KOPT-K1 (cell line): ENCODE results near the gene PSME2.
A peak's percentile ranks its signal among the peaks of the same experiment; 100 is the strongest.

Source experiments
- H3K27ac ChIP-seq: fragments of 200-600 bp; sonication (generic); 2 replicates; pipeline ENCODE4 v1.5.1; 2016; ENCODE audit warnings: antibody characterized with exemption, mild to moderate bottlenecking, low read depth, low read length; ENCODE audit not compliant: poor library complexity, severe bottlenecking
- H3K36me3 ChIP-seq: fragments of 200-600 bp; sonication (generic); 2 replicates; pipeline ENCODE4 v1.5.1; 2017; ENCODE audit warnings: antibody characterized with exemption, mild to moderate bottlenecking, low read length, moderate library complexity; ENCODE audit not compliant: insufficient read depth
- H3K9me3 ChIP-seq: fragments of 200-600 bp; sonication (generic); 2 replicates; pipeline ENCODE4 v1.5.1; 2017; ENCODE audit warnings: antibody characterized with exemption, low read length, mild to moderate bottlenecking; ENCODE audit not compliant: insufficient read depth, poor library complexity, severe bottlenecking

PSME2 gene

GRCh38 chr14:24171422-24172260 is 25.2 kb upstream of the PSME2 start, which contains the start of gene REC8:
TSS of gene REC8 (plus strand) at chr14:24172080. CDS start at chr14:24172553, 473 bp downstream.
- peaks cover 11% of the 10 kb centered on the region; the same call in 1 of the 2 replicates for H3K36me3 ChIP-seq
- H3K9me3 ChIP-seq: no peaks in the 10 kb centered on the region
- H3K27ac ChIP-seq: no peak within 1 kb of the TSS

GRCh38 chr14:24167469-24168114 is 21.2 kb upstream of the PSME2 start:
- Histone ChIP-seq H3K36me3 (peaks cover 46% of the 10 kb centered on the region), H3K9me3 (no peaks in the 10 kb centered on the region), H3K27ac (no peak overlapping the region)

- no peaks in the 10 kb centered on the region for H3K9me3 ChIP-seq
- H3K27ac ChIP-seq: no peak overlapping the region
- H3K36me3 ChIP-seq: peaks cover 46% of the 10 kb centered on the region
These were observed 19.4 kb upstream of the PSME2 start for GRCh38 chr14:24165785-24166184.

- Histone ChIP-seq H3K36me3 (peaks cover 58% of the 10 kb centered on the region), H3K9me3 (no peaks in the 10 kb centered on the region), H3K27ac (no peak overlapping the region)
These were observed 18.1 kb upstream of the PSME2 start for GRCh38 chr14:24164518-24164991.

- H3K9me3 ChIP-seq: no peaks in the 10 kb centered on the region
- peak overlapping the region; percentile 77 for H3K27ac ChIP-seq
- H3K36me3 ChIP-seq: peaks cover 71% of the 10 kb centered on the region
These were observed 15.7 kb upstream of the PSME2 start for GRCh38 chr14:24162093-24162492.

GRCh38 chr14:24160850-24161804 is 14.7 kb upstream of the PSME2 start, which contains the start of gene IRF9:
TSS of gene IRF9 (plus strand) at chr14:24161265. CDS start at chr14:24162145, 880 bp downstream.
- no peaks in the 10 kb centered on the region for H3K9me3 ChIP-seq
- H3K36me3 ChIP-seq: peaks cover 75% of the 10 kb centered on the region
- peak within 1 kb of the TSS; percentile 77 for H3K27ac ChIP-seq

GRCh38 chr14:24160499-24160849 is 14.1 kb upstream of the PSME2 start:
- Histone ChIP-seq H3K27ac (peak overlapping the region; percentile 77), H3K36me3 (peaks cover 75% of the 10 kb centered on the region), H3K9me3 (no peaks in the 10 kb centered on the region)

GRCh38 chr14:24159777-24160498 is 13.5 kb upstream of the PSME2 start:
- Histone ChIP-seq H3K36me3 (peaks cover 75% of the 10 kb centered on the region), H3K27ac (peak overlapping the region; percentile 77)

GRCh38 chr14:24157331-24157730 is 10.9 kb upstream of the PSME2 start:
- Histone ChIP-seq H3K27ac (no peak overlapping the region), H3K36me3 (peaks cover 69% of the 10 kb centered on the region), H3K9me3 (no peaks in the 10 kb centered on the region)

More at GRCh38 chr14:24159777-24160498, 13.5 kb upstream of the PSME2 start:
- H3K9me3 ChIP-seq: no peaks in the 10 kb centered on the region

GRCh38 chr14:24156840-24157239 is 10.4 kb upstream of the PSME2 start:
- no peaks in the 10 kb centered on the region for H3K9me3 ChIP-seq
- H3K27ac ChIP-seq: no peak overlapping the region
- peaks cover 73% of the 10 kb centered on the region for H3K36me3 ChIP-seq

- Histone ChIP-seq H3K36me3 (peaks cover 84% of the 10 kb centered on the region), H3K27ac (no peak overlapping the region), H3K9me3 (no peaks in the 10 kb centered on the region)
These were observed 8.7 kb upstream of the PSME2 start for GRCh38 chr14:24155100-24155499.

GRCh38 chr14:24151404-24152080 is 5.1 kb upstream of the PSME2 start:
- peaks cover 72% of the 10 kb centered on the region for H3K36me3 ChIP-seq
- no peak overlapping the region for H3K27ac ChIP-seq

GRCh38 chr14:24150993-24151392 is 4.6 kb upstream of the PSME2 start:
- H3K9me3 ChIP-seq: no peaks in the 10 kb centered on the region
- H3K27ac ChIP-seq: no peak overlapping the region
- H3K36me3 ChIP-seq: peaks cover 67% of the 10 kb centered on the region

More at GRCh38 chr14:24151404-24152080, 5.1 kb upstream of the PSME2 start:
- H3K9me3 ChIP-seq: no peaks in the 10 kb centered on the region
